GM18870 (cell line): ENCODE data around the gene BABAM2.

Experiments used
- ATAC-seq: cut with Tn5 transposase; IDR thresholded peaks from one replicate; pipeline ENCODE4 v1.9.1; 2021; ENCODE audit warnings: moderate library complexity; ENCODE audit not compliant: unreplicated experiment

Gene BABAM2

GRCh38 chr2:28336982-28337627 is 446.6 kb downstream of the BABAM2 start:
- no peak for ATAC-seq

- ATAC-seq: no peak
Observed at GRCh38 chr2:28338046-28338817, 447.7 kb downstream of the BABAM2 start.

- ATAC-seq: no peak
Observed at GRCh38 chr2:28338831-28339321, 448.3 kb downstream of the BABAM2 start.

GRCh38 chr2:28339516-28340175 is 449.1 kb downstream of the BABAM2 start:
- ATAC-seq: no peak

GRCh38 chr2:28340312-28341202 is 450.0 kb downstream of the BABAM2 start:
- ATAC-seq: no peak

GRCh38 chr2:28341208-28341891 is 450.8 kb downstream of the BABAM2 start:
- ATAC-seq: no peak

GRCh38 chr2:28342081-28342967 is 451.8 kb downstream of the BABAM2 start:
- no peak for ATAC-seq

- no peak for ATAC-seq
Observed at GRCh38 chr2:28343184-28343942, 452.8 kb downstream of the BABAM2 start.

GRCh38 chr2:28343971-28344715 is 453.6 kb downstream of the BABAM2 start:
- ATAC-seq: no peak

GRCh38 chr2:28344756-28345373 is 454.3 kb downstream of the BABAM2 start:
- ATAC-seq: no peak

GRCh38 chr2:28345619-28346018 is 455.1 kb downstream of the BABAM2 start:
- no peak for ATAC-seq

- ATAC-seq: no peak
Observed at GRCh38 chr2:28346587-28346986, 456.1 kb downstream of the BABAM2 start.

- no peak for ATAC-seq
Observed at GRCh38 chr2:28347193-28347592, 456.7 kb downstream of the BABAM2 start.

- ATAC-seq: no peak
Observed at GRCh38 chr2:28347596-28347995, 457.1 kb downstream of the BABAM2 start.

GRCh38 chr2:28348149-28348567 is 457.6 kb downstream of the BABAM2 start:
- no peak for ATAC-seq

- no peak for ATAC-seq
Observed at GRCh38 chr2:28348921-28349320, 458.4 kb downstream of the BABAM2 start.

GRCh38 chr2:28349546-28350165 is 459.1 kb downstream of the BABAM2 start:
- no peak for ATAC-seq
